Measurements from ENCODE around the gene PABPN1L. TPM values are rescaled to one million over a fixed set of nuclear protein-coding genes. Genes with fewer than 3 reads are reported as not detected.

PABPN1L gene
- total and polyA plus RNA-seq, 10 of the 15 experiments (the other 5 are each of a cell fraction or from before 2014, with no cell fraction given) = not detected

DNA sequence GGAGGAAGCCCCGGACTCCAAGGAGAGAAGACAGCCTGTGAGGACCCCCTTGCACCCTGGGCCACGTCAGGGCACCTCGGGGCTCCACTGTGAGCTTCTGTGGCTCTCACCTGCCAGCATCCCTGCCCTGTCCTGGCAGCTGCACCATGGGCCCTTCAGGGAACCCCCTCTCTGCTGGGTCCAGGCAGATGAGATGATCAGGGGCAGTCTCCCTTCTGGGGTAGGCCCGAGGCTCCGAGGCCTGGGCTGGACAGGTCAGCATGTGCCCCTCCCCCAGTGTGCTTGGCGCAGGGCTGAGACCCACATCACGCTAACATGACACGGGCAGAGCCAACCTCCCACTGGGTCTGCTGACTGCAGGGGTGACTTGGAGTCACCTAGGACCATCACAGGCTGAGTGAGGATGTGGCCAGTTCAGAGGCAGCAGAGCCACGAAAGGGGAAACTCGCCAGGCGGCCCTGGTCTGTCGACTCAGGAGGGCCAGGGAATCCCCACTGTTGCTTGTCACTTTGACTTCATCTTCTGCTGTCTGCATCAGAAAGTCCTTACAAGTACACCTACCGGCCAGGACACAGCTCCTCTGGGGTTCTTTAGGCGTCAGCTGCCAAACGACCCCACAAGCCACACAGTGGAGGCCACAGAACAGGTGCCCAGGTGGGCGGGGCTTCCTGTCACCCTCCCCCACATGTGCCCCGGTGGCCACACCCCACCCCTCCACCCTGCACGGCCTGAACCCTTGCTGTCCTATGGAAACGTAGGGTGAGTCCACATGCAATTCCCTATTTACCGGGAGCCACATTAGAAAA is 12.0 kb downstream of the PABPN1L start:
- Histone ChIP-seq H3K79me2 (ENCODE audit: control insufficient read depth, insufficient read depth, low read length) (peaks cover 13% of the 10 kb centered on the region), H3K4me2 (ENCODE audit: control insufficient read depth, insufficient read depth) (peak overlapping the region; percentile 48; the same call in 1 of the 2 replicates), H3K27ac (ENCODE audit: control insufficient read depth, insufficient read depth) (no peak overlapping the region), H3K4me3 (no peak overlapping the region), H3K4me1 (ENCODE audit: control insufficient read depth, insufficient read depth, low read length) (peaks cover 23% of the 10 kb centered on the region), H4K20me1 (ENCODE audit: control insufficient read depth, insufficient read depth) (0 out of 2 replicates have a peak, but pooled peaks cover 2% of the 10 kb centered on the region), H3K27me3 (replicated peaks in 1 of 2; ENCODE audit: control insufficient read depth in 2 of 2, insufficient read depth in 2 of 2, low read length in 1 of 2) (no peaks in the 10 kb centered on the region), H3K9me3 (replicated peaks; ENCODE audit: control insufficient read depth, insufficient read depth, low read length) (no peaks in the 10 kb centered on the region), H3K9ac (ENCODE audit: control insufficient read depth, insufficient read depth, low read length) (no peak overlapping the region), H3K36me3 (ENCODE audit: control insufficient read depth in 2 of 2, insufficient read depth in 2 of 2, low read length in 1 of 2) (peaks cover 0 to 3% of the 10 kb centered on the region in 2 experiments; a peak in 1 of 4 replicates), H2AFZ (ENCODE audit: control insufficient read depth, low read depth, low read length) (no peak overlapping the region)
- 30% methylated on average over 20 of the region's 20 CpGs for WGBS (ENCODE audit: insufficient coverage, insufficient replicate concordance, low lambda C conversion rate, missing lambda C conversion rate)
- BruUV-seq (replicated peaks) = no TSS peak
- ChIA-PET RAD21 (ENCODE audit: unreplicated experiment) (no interaction called here), CTCF (interaction anchor here (1.1 kb wide), 1 partner anchor 9 kb away, joined by 3 read pairs; no protein-coding TSS in a partner anchor), SMC1A (ENCODE audit: uncharacterized antibody, unreplicated experiment) (interaction anchor here (0.8 kb wide), 1 partner anchor 8 kb away, joined by 3 read pairs; no protein-coding TSS in a partner anchor), POLR2A (no interaction called here)
- FAIRE-seq (no peak), DNase-seq (ENCODE audit: low read depth, low spot score) (no peak), ATAC-seq (peak; percentile 44)
- intact Hi-C loops (cut with micrococcal nuclease; ENCODE audit: unreplicated experiment) = loop anchor here (5.0 kb wide), 2 partner anchors 42 to 68 kb away; partner anchors contain the start of gene APRT
- in situ Hi-C loops (cut with MboI) = no loop called here
- 0 out of 2 replicates have a peak, but pooled peaks have one; percentile 24 for TF ChIP-seq TCF12 (IDR thresholded peaks at IDR 0.05; ENCODE audit: low read depth, low read length)
- TF ChIP-seq BHLHE40 (IDR thresholded peaks at IDR 0.05; ENCODE audit: borderline replicate concordance in 1 of 2, low read depth in 2 of 2, low read length in 1 of 2) = peak in 1 of 2 experiments; percentile 14; a peak in 1 of 4 replicates
- no peak for TF ChIP-seq SREBF1 (IDR thresholded peaks at IDR 0.05; ENCODE audit: low read length)
- no peak for TF ChIP-seq ASH2L (IDR thresholded peaks at IDR 0.05; ENCODE audit: borderline replicate concordance, low read depth)
- no peak for TF ChIP-seq IKZF1 (conservative IDR thresholded peaks at IDR 0.05)
- 0 out of 2 replicates have a peak, but pooled peaks have one; percentile 18 for TF ChIP-seq RELB (IDR thresholded peaks at IDR 0.05; ENCODE audit: low read depth)
